Fibroblast of lung (primary cell): ENCODE data around the gene LRP2BP. TPM values are rescaled to one million over a fixed set of nuclear protein-coding genes. Genes with fewer than 3 reads are reported as not detected.
A peak's percentile ranks its signal among the peaks of the same experiment; 100 is the strongest.
"Not testable (repeated sequence)": the region's sequence is repeated elsewhere in the genome, so short reads cannot be mapped to it uniquely, and the experiment has no call there.

Source experiments
- DNase-seq, 2 donors: peaks; one replicate each; pipeline versions ENCODE4 v3.0.0 to v3.0.0-alpha.2; 2010; ENCODE audit warnings: low read depth in 2 of 2
- H2AFZ ChIP-seq: 2 replicates; pipeline ENCODE4 v1.5.1; 2012; ENCODE audit warnings: low read length, control low read depth, inconsistent platforms
- H3K27ac ChIP-seq: 2 replicates; pipeline ENCODE4 v1.5.1; 2011; ENCODE audit warnings: low read length, control low read depth; ENCODE audit not compliant: insufficient read depth
- H3K27me3 ChIP-seq: 2 replicates; pipeline ENCODE4 v1.5.1; 2011; ENCODE audit warnings: mild to moderate bottlenecking, low read length; ENCODE audit not compliant: control insufficient read depth, insufficient read depth
- H3K36me3 ChIP-seq: 2 replicates; pipeline ENCODE4 v1.5.1; 2011; ENCODE audit warnings: low read length; ENCODE audit not compliant: control insufficient read depth, insufficient read depth
- H3K4me1 ChIP-seq: 2 replicates; pipeline ENCODE4 v1.5.1; 2011; ENCODE audit warnings: low read length; ENCODE audit not compliant: control insufficient read depth, insufficient read depth; ENCODE audit errors: extremely low read depth
- H3K4me2 ChIP-seq: 2 replicates; pipeline ENCODE4 v1.5.1; 2011; ENCODE audit warnings: low read length, control low read depth; ENCODE audit not compliant: insufficient read depth; ENCODE audit errors: extremely low read depth
- H3K4me3 ChIP-seq, 4 experiments: fragments of 200-600 bp in 1 of 4; sonication (generic) in 1 of 4; replicated peaks in 1 of 4; 2 replicates each; pipeline ENCODE4 v1.5.1; 2011 to 2016; ENCODE audit warnings: low read length in 4 of 4, low read depth in 3 of 4, mild to moderate bottlenecking in 3 of 4, control low read depth in 2 of 4, inconsistent platforms in 1 of 4, mixed read lengths in 1 of 4; ENCODE audit not compliant: insufficient read depth in 1 of 4; ENCODE audit errors: control extremely low read depth in 1 of 4
- H3K79me2 ChIP-seq: 2 replicates; pipeline ENCODE4 v1.5.1; 2012; ENCODE audit warnings: mild to moderate bottlenecking, low read length, inconsistent platforms; ENCODE audit not compliant: control insufficient read depth, insufficient read depth
- H3K9ac ChIP-seq: 2 replicates; pipeline ENCODE4 v1.5.1; 2011; ENCODE audit warnings: mild to moderate bottlenecking, low read length, control low read depth; ENCODE audit not compliant: insufficient read depth
- H3K9me3 ChIP-seq: 2 replicates; pipeline ENCODE4 v1.5.1; 2012; ENCODE audit warnings: low read depth, low read length; ENCODE audit not compliant: control insufficient read depth, insufficient read depth
- H4K20me1 ChIP-seq: 2 replicates; pipeline ENCODE4 v1.5.1; 2011; ENCODE audit warnings: low read length; ENCODE audit not compliant: control insufficient read depth, insufficient read depth; ENCODE audit errors: extremely low read depth
- EZH2 ChIP-seq: IDR thresholded peaks from 2 replicates; pipeline ENCODE4 v1.5.1; 2012; ENCODE audit warnings: low read length, control low read depth, mild to moderate bottlenecking; ENCODE audit errors: missing control alignments
- polyA plus RNA-seq, 2 donors: library from polyadenylated mRNA; depleted of rRNA in 1 of 2; stranded (reverse) in 1 of 2; unstranded in 1 of 2; fragments of >200 nt; gene quantifications; 2 replicates each; pipeline ENCODE4 v1.2.1, GENCODE V29; 2011 to 2012; ENCODE audit warnings: missing spikeins in 1 of 2
- total RNA-seq: library from RNA; depleted of rRNA; stranded (reverse); fragments of >200 nt; gene quantifications from 2 replicates; pipeline ENCODE4 v1.2.1, GENCODE V29; 2014
- TF ChIP-seq, protein P1 (sequence below), 2 donors: IDR thresholded peaks in 1 of 2; conservative IDR thresholded peaks in 1 of 2; 1 replicate in 1 of 2; 2 replicates in 1 of 2; pipeline ENCODE4 v1.5.1; 2011 to 2012; ENCODE audit warnings: low read length in 2 of 2, control low read depth in 1 of 2, inconsistent platforms in 1 of 2, low read depth in 1 of 2, mild to moderate bottlenecking in 1 of 2

LRP2BP gene
- total and polyA plus RNA-seq, 2 donors (not counting 1 experiment from before 2014, with no cell fraction given) = 0.03 to 0.66 TPM

DNA sequence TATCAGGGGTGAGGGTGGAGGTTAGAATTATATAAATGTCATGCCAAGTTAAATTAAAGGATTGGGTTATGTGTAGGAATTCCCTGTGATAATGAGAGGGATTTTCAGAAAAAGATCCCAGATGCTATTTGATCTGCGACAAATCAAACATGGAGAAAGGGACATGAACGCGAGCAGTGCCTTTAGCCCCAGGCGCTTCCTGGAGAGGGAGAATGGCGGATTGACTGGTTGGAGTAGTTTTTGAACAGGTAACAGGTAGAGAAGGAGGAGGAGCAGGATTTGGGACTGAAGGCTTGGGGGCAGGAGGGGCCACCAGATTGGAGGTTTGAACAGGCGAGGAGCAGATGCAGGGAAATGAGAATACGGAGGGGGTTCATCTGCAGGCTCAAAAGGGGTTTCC is 67.1 kb downstream of the LRP2BP start:
- Histone ChIP-seq H3K4me3 (no peak overlapping the region), H3K36me3 (no peaks in the 10 kb centered on the region), H3K4me1 (no peaks in the 10 kb centered on the region), H2AFZ (no peak overlapping the region), H3K9me3 (no peaks in the 10 kb centered on the region), H3K4me2 (no peak overlapping the region), H3K27ac (no peak overlapping the region), H3K79me2 (no peaks in the 10 kb centered on the region), H3K27me3 (no peaks in the 10 kb centered on the region), H4K20me1 (no peaks in the 10 kb centered on the region), H3K9ac (no peak overlapping the region)
- no peak for DNase-seq
- no peak for TF ChIP-seq EZH2
- TF ChIP-seq, protein P1, sequence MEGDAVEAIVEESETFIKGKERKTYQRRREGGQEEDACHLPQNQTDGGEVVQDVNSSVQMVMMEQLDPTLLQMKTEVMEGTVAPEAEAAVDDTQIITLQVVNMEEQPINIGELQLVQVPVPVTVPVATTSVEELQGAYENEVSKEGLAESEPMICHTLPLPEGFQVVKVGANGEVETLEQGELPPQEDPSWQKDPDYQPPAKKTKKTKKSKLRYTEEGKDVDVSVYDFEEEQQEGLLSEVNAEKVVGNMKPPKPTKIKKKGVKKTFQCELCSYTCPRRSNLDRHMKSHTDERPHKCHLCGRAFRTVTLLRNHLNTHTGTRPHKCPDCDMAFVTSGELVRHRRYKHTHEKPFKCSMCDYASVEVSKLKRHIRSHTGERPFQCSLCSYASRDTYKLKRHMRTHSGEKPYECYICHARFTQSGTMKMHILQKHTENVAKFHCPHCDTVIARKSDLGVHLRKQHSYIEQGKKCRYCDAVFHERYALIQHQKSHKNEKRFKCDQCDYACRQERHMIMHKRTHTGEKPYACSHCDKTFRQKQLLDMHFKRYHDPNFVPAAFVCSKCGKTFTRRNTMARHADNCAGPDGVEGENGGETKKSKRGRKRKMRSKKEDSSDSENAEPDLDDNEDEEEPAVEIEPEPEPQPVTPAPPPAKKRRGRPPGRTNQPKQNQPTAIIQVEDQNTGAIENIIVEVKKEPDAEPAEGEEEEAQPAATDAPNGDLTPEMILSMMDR (conservative IDR thresholded peaks at IDR 0.05 in 1 of 2, IDR thresholded peaks at IDR 0.05 in 1 of 2; ENCODE audit: low read depth in 1 of 2, low read length in 2 of 2) = no peak

DNA sequence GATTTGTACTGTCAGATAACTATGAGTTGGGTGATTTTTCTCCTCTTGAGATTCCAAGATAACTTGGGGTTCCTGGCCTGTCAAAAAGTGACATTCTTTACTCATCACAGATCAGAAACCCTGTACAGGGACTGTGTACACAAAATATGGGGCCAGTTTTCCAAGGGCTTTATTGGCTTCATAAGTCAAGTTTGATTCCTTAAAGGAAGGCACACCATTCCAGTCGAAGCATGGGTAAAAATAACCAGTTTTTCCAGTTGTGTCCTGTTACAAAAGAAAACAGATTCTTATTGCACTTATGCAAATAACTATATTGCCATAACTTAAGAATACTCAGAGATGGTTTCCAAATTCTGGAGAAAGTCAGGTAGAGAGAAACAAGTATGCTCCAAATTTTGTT is 70.0 kb downstream of the LRP2BP start:
- H3K9ac ChIP-seq, H3K27ac ChIP-seq, H3K79me2 ChIP-seq, H3K4me2 ChIP-seq, H3K27me3 ChIP-seq, H2AFZ ChIP-seq, H3K9me3 ChIP-seq, H3K36me3 ChIP-seq, H3K4me3 ChIP-seq, H3K4me1 ChIP-seq, H4K20me1 ChIP-seq, DNase-seq: not testable (repeated sequence)

DNA sequence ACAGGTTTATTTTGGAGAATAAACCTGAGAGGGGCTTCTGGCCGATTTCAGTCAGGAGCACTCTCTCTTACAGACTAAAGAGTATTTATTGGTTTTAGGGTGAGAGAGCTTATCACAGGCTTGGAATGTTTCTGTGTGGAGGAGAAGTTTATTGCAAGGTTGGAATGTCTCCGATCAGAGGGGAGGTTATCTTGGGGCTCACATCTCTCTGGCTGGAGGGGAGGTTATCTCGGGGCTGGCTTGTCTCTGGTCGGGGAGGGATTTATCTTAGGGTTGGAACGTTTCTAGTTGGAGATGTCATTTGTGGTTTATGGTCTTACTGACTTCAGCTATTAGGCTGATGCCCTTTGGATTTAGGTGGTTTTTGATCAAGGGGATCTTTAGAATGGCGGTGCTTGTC is 71.4 kb downstream of the LRP2BP start:
- H3K36me3 ChIP-seq, H4K20me1 ChIP-seq, H2AFZ ChIP-seq, H3K9ac ChIP-seq, H3K27me3 ChIP-seq, H3K4me3 ChIP-seq, H3K79me2 ChIP-seq, H3K4me2 ChIP-seq, H3K9me3 ChIP-seq, H3K4me1 ChIP-seq, DNase-seq, H3K27ac ChIP-seq: not testable (repeated sequence)

DNA sequence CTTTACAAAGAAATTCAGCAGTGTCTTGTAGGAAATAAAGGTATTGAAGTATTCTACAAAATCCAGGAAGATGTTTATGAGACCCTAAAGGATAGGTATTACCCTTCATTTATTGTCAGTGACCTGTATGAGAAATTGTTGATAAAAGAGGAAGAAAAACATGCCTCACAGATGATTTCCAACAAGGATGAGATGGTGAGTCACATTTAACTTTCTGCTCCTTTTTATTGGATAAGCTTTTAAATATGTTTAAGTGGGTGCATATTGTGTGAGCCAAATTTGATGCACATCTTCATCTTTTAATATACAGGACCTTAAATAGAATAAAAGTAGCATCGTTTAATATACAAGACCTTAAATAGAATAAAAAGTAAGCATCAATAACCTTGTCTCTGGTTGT is 72.1 kb downstream of the LRP2BP start:
- TF ChIP-seq EZH2 = no peak
- TF ChIP-seq, protein P1 (conservative IDR thresholded peaks at IDR 0.05 in 1 of 2, IDR thresholded peaks at IDR 0.05 in 1 of 2; ENCODE audit: low read depth in 1 of 2, low read length in 2 of 2) = no peak
- H4K20me1 ChIP-seq = no peaks in the 10 kb centered on the region
- H3K27ac ChIP-seq = no peak overlapping the region
- no peak overlapping the region for H3K4me3 ChIP-seq
- H3K27me3 ChIP-seq = no peaks in the 10 kb centered on the region
- no peaks in the 10 kb centered on the region for H3K4me1 ChIP-seq
- H2AFZ ChIP-seq = no peak overlapping the region
- no peak overlapping the region for H3K9ac ChIP-seq
- H3K9me3 ChIP-seq = no peaks in the 10 kb centered on the region
- H3K4me2 ChIP-seq = no peak overlapping the region
- no peaks in the 10 kb centered on the region for H3K79me2 ChIP-seq
- DNase-seq = peak in 1 of 2 donors; percentile 17
- H3K36me3 ChIP-seq = no peaks in the 10 kb centered on the region
